Cardiac fibroblast (primary cell): Measurements from ENCODE around the gene SALL4.
"Not testable (repeated sequence)": the region's sequence is repeated elsewhere in the genome, so short reads cannot be mapped to it uniquely, and the experiment has no call there.

Source experiments
- DNase-seq, 2 donors: peaks; one replicate each; pipeline versions ENCODE4 v3.0.0 to v3.0.0-alpha.2; 2010; ENCODE audit warnings: low read depth in 2 of 2
- H3K4me3 ChIP-seq, 2 donors: replicated peaks in 1 of 2; 1 replicate in 1 of 2; 2 replicates in 1 of 2; pipeline ENCODE4 v1.5.1; 2011; ENCODE audit warnings: low read depth in 2 of 2, low read length in 2 of 2, mild to moderate bottlenecking in 2 of 2, moderate library complexity in 1 of 2
- CTCF ChIP-seq: IDR thresholded peaks from one replicate; pipeline ENCODE4 v1.5.1; 2011; ENCODE audit warnings: low read depth, mild to moderate bottlenecking, low read length, inconsistent platforms

SALL4 gene

GRCh38 chr20:51784299-51784698 is 18.0 kb downstream of the SALL4 start:
- no peak for TF ChIP-seq CTCF
- no peak overlapping the region for H3K4me3 ChIP-seq
- DNase-seq, result no peak

GRCh38 chr20:51778229-51778759 is 24.0 kb downstream of the SALL4 start:
- DNase-seq, H3K4me3 ChIP-seq: not testable (repeated sequence)

- no peak for TF ChIP-seq CTCF
- no peak for DNase-seq
- H3K4me3 ChIP-seq, result no peak overlapping the region
These were observed 27.1 kb downstream of the SALL4 start for GRCh38 chr20:51775241-51775640.

GRCh38 chr20:51772236-51772635 is 30.1 kb downstream of the SALL4 start:
- DNase-seq, result no peak
- TF ChIP-seq CTCF, result no peak
- H3K4me3 ChIP-seq, result no peak overlapping the region

- DNase-seq, result no peak
- TF ChIP-seq CTCF, result no peak
- no peak overlapping the region for H3K4me3 ChIP-seq
These were observed 32.2 kb downstream of the SALL4 start for GRCh38 chr20:51769976-51770615.

- H3K4me3 ChIP-seq, result peak overlapping the region in 1 of 2 donors; percentile 31
- TF ChIP-seq CTCF, result no peak
- no peak for DNase-seq
These were observed 33.4 kb downstream of the SALL4 start for GRCh38 chr20:51768759-51769517.
